ENCODE measurements around the gene RESF1.

- TF ChIP-seq, protein P1, sequence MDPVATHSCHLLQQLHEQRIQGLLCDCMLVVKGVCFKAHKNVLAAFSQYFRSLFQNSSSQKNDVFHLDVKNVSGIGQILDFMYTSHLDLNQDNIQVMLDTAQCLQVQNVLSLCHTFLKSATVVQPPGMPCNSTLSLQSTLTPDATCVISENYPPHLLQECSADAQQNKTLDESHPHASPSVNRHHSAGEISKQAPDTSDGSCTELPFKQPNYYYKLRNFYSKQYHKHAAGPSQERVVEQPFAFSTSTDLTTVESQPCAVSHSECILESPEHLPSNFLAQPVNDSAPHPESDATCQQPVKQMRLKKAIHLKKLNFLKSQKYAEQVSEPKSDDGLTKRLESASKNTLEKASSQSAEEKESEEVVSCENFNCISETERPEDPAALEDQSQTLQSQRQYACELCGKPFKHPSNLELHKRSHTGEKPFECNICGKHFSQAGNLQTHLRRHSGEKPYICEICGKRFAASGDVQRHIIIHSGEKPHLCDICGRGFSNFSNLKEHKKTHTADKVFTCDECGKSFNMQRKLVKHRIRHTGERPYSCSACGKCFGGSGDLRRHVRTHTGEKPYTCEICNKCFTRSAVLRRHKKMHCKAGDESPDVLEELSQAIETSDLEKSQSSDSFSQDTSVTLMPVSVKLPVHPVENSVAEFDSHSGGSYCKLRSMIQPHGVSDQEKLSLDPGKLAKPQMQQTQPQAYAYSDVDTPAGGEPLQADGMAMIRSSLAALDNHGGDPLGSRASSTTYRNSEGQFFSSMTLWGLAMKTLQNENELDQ (tag by site-specific recombination; IDR thresholded peaks at IDR 0.05; ENCODE audit: low read depth) = no peak
- TF ChIP-seq ZBTB21 (tag by site-specific recombination; IDR thresholded peaks at IDR 0.05) = no peak
- no peak for TF ChIP-seq ZNF629 (tag by site-specific recombination; IDR thresholded peaks at IDR 0.05)
These were observed 631 bp downstream of the RESF1 start for GRCh38 chr12:31959701-31960391.

Data from HEK293 (cell line).